ENCODE data around the gene NFKB1.

- TF ChIP-seq POLR2A (IDR thresholded peaks at IDR 0.05) (no peak), CTCF (IDR thresholded peaks at IDR 0.05) (no peak)
Observed at GRCh38 chr4:102533904-102534303, 32.7 kb downstream of the NFKB1 start.
